GM23338 (cell line): ENCODE results near the gene WNT2B. TPM values are rescaled to one million over a fixed set of nuclear protein-coding genes. Genes with fewer than 3 reads are reported as not detected.

ENCODE experiments used
- ATAC-seq: fragments of 200-7000 bp; cut with Tn5 transposase; 3 replicates; pipeline ENCODE4 v1.9.1; 2020
- DNase-seq: peaks from one replicate; pipeline ENCODE4 v3.0.0-alpha.2; 2015; ENCODE audit warnings: low spot score
- H2AFZ ChIP-seq: fragments of 200-600 bp; sonication (generic); 2 replicates; pipeline ENCODE4 v1.8.0; 2016; ENCODE audit warnings: antibody characterized with exemption, mild to moderate bottlenecking, moderate library complexity
- H3F3A ChIP-seq: fragments of 200-600 bp; sonication (generic); replicated peaks from 2 replicates; pipeline ENCODE4 v1.8.0; 2017; ENCODE audit warnings: antibody characterized with exemption, mixed run types, low read depth
- H3K27ac ChIP-seq: fragments of 200-600 bp; sonication (generic); 2 replicates; pipeline ENCODE4 v1.6.1; 2016; ENCODE audit warnings: low read depth
- H3K27me3 ChIP-seq: fragments of 200-600 bp; sonication (generic); 2 replicates; pipeline ENCODE4 v1.8.0; 2016; ENCODE audit warnings: mild to moderate bottlenecking, mixed run types, moderate library complexity; ENCODE audit not compliant: insufficient read depth
- H3K36me3 ChIP-seq: fragments of 200-600 bp; sonication (generic); 2 replicates; pipeline ENCODE4 v1.8.0; 2016; ENCODE audit warnings: mild to moderate bottlenecking; ENCODE audit not compliant: insufficient read depth
- H3K4me1 ChIP-seq: fragments of 200-600 bp; sonication (generic); 2 replicates; pipeline ENCODE4 v1.8.0; 2016; ENCODE audit warnings: mild to moderate bottlenecking, moderate library complexity; ENCODE audit not compliant: insufficient read depth
- H3K4me2 ChIP-seq: fragments of 200-600 bp; sonication (generic); 2 replicates; pipeline ENCODE4 v1.7.1; 2017; ENCODE audit warnings: mixed run types
- H3K4me3 ChIP-seq: fragments of 200-600 bp; sonication (generic); 2 replicates; pipeline ENCODE4 v1.6.1; 2016; ENCODE audit warnings: mixed run types
- H3K79me2 ChIP-seq: fragments of 200-600 bp; sonication (generic); replicated peaks from 2 replicates; pipeline ENCODE4 v1.8.0; 2017; ENCODE audit warnings: mild to moderate bottlenecking; ENCODE audit not compliant: insufficient read depth
- H3K9me2 ChIP-seq: fragments of 200-600 bp; sonication (generic); 2 replicates; pipeline ENCODE4 v1.8.0; 2017; ENCODE audit not compliant: insufficient read depth
- H4K20me1 ChIP-seq: fragments of 200-600 bp; sonication (generic); replicated peaks from 2 replicates; pipeline ENCODE4 v1.8.0; 2017; ENCODE audit warnings: mild to moderate bottlenecking; ENCODE audit not compliant: insufficient read depth
- H3K27ac Mint-ChIP-seq: 2 replicates; pipeline ENCODE4 v1.8.0; 2020; ENCODE audit warnings: inconsistent platforms, mild to moderate bottlenecking, moderate library complexity, mixed read lengths
- H3K27me3 Mint-ChIP-seq: 3 replicates; pipeline ENCODE4 v1.8.0; 2022; ENCODE audit warnings: low read depth, mild to moderate bottlenecking, moderate library complexity, mixed read lengths, inconsistent platforms; ENCODE audit not compliant: insufficient read depth, poor library complexity
- H3K36me3 Mint-ChIP-seq: 3 replicates; pipeline ENCODE4 v1.8.0; 2021; ENCODE audit warnings: low read depth, mild to moderate bottlenecking, inconsistent platforms, moderate library complexity, mixed read lengths
- H3K4me1 Mint-ChIP-seq: 3 replicates; pipeline ENCODE4 v1.8.0; 2020; ENCODE audit warnings: mild to moderate bottlenecking, inconsistent platforms, mixed read lengths
- H3K4me3 Mint-ChIP-seq: 3 replicates; pipeline ENCODE4 v1.8.0; 2021; ENCODE audit warnings: moderate library complexity, mild to moderate bottlenecking, inconsistent platforms, mixed read lengths
- H3K9me3 Mint-ChIP-seq: 3 replicates; pipeline ENCODE4 v1.8.0; 2020; ENCODE audit warnings: moderate library complexity, mild to moderate bottlenecking, inconsistent platforms, mixed read lengths
- CREB1 ChIP-seq: fragments of 250-450 bp; sonication (Bioruptor Pico); IDR thresholded peaks from 2 replicates; pipeline ENCODE4 v1.5.0; 2020; ENCODE audit warnings: low read depth, mild to moderate bottlenecking, moderate library complexity
- EZH2 ChIP-seq: fragments of 200-600 bp; sonication (generic); IDR thresholded peaks from one replicate; pipeline ENCODE4 v1.8.0; 2017; ENCODE audit warnings: antibody characterized with exemption, mild to moderate bottlenecking, low read depth; ENCODE audit not compliant: unreplicated experiment
- JUNB ChIP-seq: IDR thresholded peaks from one replicate; pipeline ENCODE4 v1.6.1; 2016; ENCODE audit warnings: antibody characterized with exemption; ENCODE audit not compliant: unreplicated experiment
- STAT1 ChIP-seq: IDR thresholded peaks from one replicate; pipeline ENCODE4 v1.6.1; 2016; ENCODE audit warnings: antibody characterized with exemption; ENCODE audit not compliant: unreplicated experiment
- ZNF114 ChIP-seq: fragments of 250-450 bp; sonication (Bioruptor Pico); IDR thresholded peaks from 2 replicates; pipeline ENCODE4 v1.5.0; 2020; ENCODE audit warnings: mild to moderate bottlenecking, moderate library complexity
- polyA plus RNA-seq: library from polyadenylated mRNA; unstranded; fragments of >200 nt; fragmentation: Nextera tagmentation; extraction: Ambion mirVana; gene quantifications from 2 replicates; pipeline ENCODE4 v1.2.1, GENCODE V29; 2016
- total RNA-seq: library from RNA; depleted of rRNA; stranded (reverse); fragments of >200 nt; shearing (Covaris generic); gene quantifications from 2 replicates; pipeline ENCODE4 v1.2.3, GENCODE V29; 2014
- TF ChIP-seq, protein P1 (sequence below), 2 experiments: fragments of 200-600 bp in 1 of 2; sonication (generic) in 1 of 2; conservative IDR thresholded peaks; 2 replicates each; pipeline versions ENCODE4 v1.5.1 to v1.6.1; 2016 to 2017; ENCODE audit warnings: antibody characterized with exemption in 2 of 2, low read depth in 2 of 2, mild to moderate bottlenecking in 2 of 2, moderate library complexity in 1 of 2
- TF ChIP-seq, protein P2 (sequence below): IDR thresholded peaks from one replicate; pipeline ENCODE4 v1.6.1; 2018; ENCODE audit warnings: antibody characterized with exemption; ENCODE audit not compliant: unreplicated experiment

Gene WNT2B
- total and polyA plus RNA-seq, 2 experiments from 2014 or later, result 0.50 to 0.90 TPM

DNA sequence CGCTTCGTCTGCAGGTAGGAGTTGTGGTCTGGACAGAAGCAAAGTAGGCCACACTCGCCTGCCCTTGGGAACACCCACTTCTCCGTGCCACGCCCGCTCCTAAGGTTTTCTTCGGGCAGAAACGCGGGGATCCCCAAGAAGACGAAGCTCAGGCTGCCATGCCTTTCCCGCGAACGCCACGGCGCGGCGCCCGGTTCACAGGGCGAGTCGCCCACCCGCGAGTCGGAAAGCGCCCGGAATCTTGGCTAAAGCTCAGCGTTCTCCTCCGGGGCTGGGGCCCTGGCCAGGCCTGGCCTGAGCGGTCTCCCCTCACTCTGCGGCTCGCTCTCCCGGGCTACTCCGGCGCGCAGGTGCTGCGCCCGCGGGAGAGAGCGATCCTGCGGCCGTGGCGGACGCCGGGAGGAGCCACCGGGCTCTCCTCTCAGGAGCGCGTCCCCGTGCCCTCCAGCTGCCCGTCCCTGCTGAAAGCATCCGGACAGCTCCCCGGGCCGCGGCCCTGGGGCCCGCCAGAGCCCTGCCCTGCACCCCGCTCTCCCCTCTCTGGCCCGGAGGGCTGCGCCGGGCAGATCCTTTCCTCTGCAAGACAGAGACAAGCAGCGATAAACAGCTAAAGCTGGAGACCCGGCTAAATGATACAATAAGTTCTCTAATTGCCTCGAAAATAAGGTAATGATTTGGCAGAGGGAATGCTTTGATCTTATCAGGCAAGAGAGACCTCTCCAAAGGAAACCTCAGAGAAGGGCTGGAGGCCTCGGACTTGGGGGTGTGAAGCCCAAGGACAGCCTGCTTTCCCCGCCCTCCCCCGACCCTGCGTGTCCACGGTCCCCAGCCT lies 6.7 kb upstream of the WNT2B start:
- Mint-ChIP-seq H3K4me1 (peaks cover 32% of the 10 kb centered on the region), H3K4me3 (peak overlapping the region; percentile 71), H3K27me3 (peaks cover 50% of the 10 kb centered on the region), H3K36me3 (no peaks in the 10 kb centered on the region; the same call in 2 of the 3 replicates), H3K27ac (no peak overlapping the region), H3K9me3 (no peaks in the 10 kb centered on the region; the same call in 2 of the 3 replicates)
- TF ChIP-seq, protein P1, sequence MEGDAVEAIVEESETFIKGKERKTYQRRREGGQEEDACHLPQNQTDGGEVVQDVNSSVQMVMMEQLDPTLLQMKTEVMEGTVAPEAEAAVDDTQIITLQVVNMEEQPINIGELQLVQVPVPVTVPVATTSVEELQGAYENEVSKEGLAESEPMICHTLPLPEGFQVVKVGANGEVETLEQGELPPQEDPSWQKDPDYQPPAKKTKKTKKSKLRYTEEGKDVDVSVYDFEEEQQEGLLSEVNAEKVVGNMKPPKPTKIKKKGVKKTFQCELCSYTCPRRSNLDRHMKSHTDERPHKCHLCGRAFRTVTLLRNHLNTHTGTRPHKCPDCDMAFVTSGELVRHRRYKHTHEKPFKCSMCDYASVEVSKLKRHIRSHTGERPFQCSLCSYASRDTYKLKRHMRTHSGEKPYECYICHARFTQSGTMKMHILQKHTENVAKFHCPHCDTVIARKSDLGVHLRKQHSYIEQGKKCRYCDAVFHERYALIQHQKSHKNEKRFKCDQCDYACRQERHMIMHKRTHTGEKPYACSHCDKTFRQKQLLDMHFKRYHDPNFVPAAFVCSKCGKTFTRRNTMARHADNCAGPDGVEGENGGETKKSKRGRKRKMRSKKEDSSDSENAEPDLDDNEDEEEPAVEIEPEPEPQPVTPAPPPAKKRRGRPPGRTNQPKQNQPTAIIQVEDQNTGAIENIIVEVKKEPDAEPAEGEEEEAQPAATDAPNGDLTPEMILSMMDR (conservative IDR thresholded peaks at IDR 0.05; ENCODE audit: low read depth in 2 of 2), result peak; percentile 20 to 56; a peak in 3 of 4 replicates
- TF ChIP-seq, protein P2, sequence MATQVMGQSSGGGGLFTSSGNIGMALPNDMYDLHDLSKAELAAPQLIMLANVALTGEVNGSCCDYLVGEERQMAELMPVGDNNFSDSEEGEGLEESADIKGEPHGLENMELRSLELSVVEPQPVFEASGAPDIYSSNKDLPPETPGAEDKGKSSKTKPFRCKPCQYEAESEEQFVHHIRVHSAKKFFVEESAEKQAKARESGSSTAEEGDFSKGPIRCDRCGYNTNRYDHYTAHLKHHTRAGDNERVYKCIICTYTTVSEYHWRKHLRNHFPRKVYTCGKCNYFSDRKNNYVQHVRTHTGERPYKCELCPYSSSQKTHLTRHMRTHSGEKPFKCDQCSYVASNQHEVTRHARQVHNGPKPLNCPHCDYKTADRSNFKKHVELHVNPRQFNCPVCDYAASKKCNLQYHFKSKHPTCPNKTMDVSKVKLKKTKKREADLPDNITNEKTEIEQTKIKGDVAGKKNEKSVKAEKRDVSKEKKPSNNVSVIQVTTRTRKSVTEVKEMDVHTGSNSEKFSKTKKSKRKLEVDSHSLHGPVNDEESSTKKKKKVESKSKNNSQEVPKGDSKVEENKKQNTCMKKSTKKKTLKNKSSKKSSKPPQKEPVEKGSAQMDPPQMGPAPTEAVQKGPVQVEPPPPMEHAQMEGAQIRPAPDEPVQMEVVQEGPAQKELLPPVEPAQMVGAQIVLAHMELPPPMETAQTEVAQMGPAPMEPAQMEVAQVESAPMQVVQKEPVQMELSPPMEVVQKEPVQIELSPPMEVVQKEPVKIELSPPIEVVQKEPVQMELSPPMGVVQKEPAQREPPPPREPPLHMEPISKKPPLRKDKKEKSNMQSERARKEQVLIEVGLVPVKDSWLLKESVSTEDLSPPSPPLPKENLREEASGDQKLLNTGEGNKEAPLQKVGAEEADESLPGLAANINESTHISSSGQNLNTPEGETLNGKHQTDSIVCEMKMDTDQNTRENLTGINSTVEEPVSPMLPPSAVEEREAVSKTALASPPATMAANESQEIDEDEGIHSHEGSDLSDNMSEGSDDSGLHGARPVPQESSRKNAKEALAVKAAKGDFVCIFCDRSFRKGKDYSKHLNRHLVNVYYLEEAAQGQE, result peak; percentile 42
- TF ChIP-seq EZH2 (peak; percentile 84), CREB1 (CRISPR knock-in tag) (no peak), JUNB (no peak)
- Histone ChIP-seq H3K79me2 (no peaks in the 10 kb centered on the region), H3K27ac (no peak overlapping the region), H3F3A (no peaks in the 10 kb centered on the region), H3K27me3 (peaks cover 80% of the 10 kb centered on the region), H3K4me2 (peak overlapping the region; percentile 80), H3K36me3 (no peaks in the 10 kb centered on the region), H3K4me1 (peaks cover 20% of the 10 kb centered on the region), H4K20me1 (peaks cover 2% of the 10 kb centered on the region; the same call in 1 of the 2 replicates), H3K9me2 (no peaks in the 10 kb centered on the region), H3K4me3 (peak overlapping the region; percentile 59), H2AFZ (peak overlapping the region; percentile 96)
- peak; percentile 67 for DNase-seq
- peak; percentile 86 for ATAC-seq

- peak overlapping the region; percentile 71 for H3K4me3 Mint-ChIP-seq
- no peak overlapping the region for H3K27ac Mint-ChIP-seq
- TF ChIP-seq STAT1, result no peak
- no peak for TF ChIP-seq EZH2
- no peak for TF ChIP-seq ZNF114
- H3K9me2 ChIP-seq, result no peaks in the 10 kb centered on the region
- no peak for ATAC-seq
- H3K9me3 Mint-ChIP-seq, result no peaks in the 10 kb centered on the region; the same call in 2 of the 3 replicates
- H3K4me2 ChIP-seq, result peak overlapping the region; percentile 80
- H3K4me1 ChIP-seq, result peaks cover 26% of the 10 kb centered on the region
- H3K27me3 Mint-ChIP-seq, result peaks cover 57% of the 10 kb centered on the region
- DNase-seq, result no peak
- H3K4me1 Mint-ChIP-seq, result peaks cover 35% of the 10 kb centered on the region
- no peaks in the 10 kb centered on the region; the same call in 2 of the 3 replicates for H3K36me3 Mint-ChIP-seq
- H3K27ac ChIP-seq, result no peak overlapping the region
- peaks cover 88% of the 10 kb centered on the region for H3K27me3 ChIP-seq
- H3K4me3 ChIP-seq, result peak overlapping the region; percentile 59
- H3K36me3 ChIP-seq, result no peaks in the 10 kb centered on the region
- H4K20me1 ChIP-seq, result peaks cover 4% of the 10 kb centered on the region; the same call in 1 of the 2 replicates
- no peaks in the 10 kb centered on the region for H3K79me2 ChIP-seq
- peak overlapping the region; percentile 96; the same call in 1 of the 2 replicates for H2AFZ ChIP-seq
- H3F3A ChIP-seq, result no peaks in the 10 kb centered on the region
Measured at GRCh38 chr1:112502826-112503225, 5.9 kb upstream of the WNT2B start.
